COLO668 (cell line): ENCODE data around the gene MOSMO.

Experiments used
- DNase-seq: peaks from one replicate; lab custom pipeline; 2025; ENCODE audit not compliant: unreplicated experiment; lab: John Stamatoyannopoulos, UW

MOSMO gene

GRCh38 chr16:22007509-22008214, at the start of gene MOSMO:
Gene MOSMO, plus strand, starts transcription at chr16:22008111. Its CDS starts 191 bp downstream, at chr16:22008302.
- DNase-seq, result peak; percentile 79

DNA sequence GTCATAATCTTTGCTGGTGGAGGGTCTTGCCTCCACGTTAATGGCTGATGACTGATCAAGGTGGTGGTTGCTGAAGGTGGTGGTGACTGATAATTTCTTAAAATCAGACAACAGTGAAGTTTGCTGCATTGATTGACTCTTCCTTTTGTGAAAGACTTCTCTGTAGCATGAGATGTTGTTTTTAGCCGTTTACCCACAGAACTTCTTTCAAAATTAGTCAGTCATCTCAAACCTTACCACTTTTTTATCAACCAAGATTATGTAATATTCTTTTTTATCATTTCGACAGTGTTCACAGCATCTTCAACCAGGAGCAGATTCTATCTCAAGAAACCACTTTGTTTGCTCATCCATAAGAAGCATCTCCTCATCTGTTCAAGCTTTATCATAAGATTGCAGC, 48.9 kb upstream of the MOSMO start:
- DNase-seq, result no peak

DNA sequence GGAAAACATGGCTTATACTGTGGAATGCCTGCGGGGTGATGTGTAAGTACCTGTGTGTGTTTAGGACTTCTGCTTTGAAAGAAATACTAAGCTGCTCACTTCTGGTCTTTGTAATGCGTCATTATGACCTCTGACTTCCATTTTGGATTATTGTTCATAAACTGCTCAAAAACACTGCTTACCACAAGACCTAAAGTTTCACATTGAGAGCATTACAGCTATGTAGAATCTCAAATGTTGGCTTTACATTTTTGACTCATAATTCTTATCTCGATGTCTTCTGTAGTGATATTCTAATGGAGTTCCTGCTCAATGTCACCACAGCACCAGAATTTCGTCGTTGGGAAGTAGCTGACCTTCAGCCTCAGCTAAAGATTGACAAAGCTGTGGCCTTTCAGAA, 45.4 kb upstream of the MOSMO start:
- no peak for DNase-seq

DNA sequence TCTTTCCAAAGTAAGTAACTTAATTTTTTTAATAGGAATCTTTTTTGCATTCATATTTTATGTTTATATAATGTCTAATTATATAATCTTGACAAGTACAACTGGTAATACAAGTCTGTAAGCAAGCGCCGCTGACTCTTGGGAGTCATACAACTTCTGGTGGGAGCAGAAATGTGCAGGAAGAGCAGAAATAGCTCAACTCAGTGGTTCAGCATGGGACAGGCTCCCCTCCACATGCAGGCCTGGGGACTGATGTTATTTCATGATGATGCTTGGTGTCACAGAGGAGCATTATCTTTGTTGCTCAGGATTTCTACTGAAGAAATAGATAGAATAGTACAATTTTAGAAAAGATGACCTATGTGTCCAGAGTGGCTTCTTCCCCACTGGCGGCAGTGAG, 44.0 kb upstream of the MOSMO start:
- DNase-seq, result no peak

DNA sequence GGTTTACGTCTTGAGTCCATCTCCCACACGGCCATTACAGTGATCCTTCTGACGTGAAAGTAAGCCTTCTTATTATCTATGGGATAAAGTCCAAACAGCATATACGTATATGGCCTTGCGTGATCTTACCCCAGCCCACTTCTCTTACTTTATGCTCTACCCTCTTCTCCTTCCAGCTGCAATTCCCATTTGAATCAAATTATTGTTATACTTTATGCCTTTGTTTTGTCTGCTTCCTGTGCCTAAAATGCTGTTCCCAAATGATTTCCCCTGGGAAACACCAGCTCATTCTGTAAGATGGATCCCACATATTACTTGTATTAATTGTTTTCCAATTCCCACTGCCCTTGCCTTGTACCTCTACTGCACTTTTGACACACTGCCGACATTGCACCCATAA, 43.6 kb upstream of the MOSMO start:
- DNase-seq, result no peak

DNA sequence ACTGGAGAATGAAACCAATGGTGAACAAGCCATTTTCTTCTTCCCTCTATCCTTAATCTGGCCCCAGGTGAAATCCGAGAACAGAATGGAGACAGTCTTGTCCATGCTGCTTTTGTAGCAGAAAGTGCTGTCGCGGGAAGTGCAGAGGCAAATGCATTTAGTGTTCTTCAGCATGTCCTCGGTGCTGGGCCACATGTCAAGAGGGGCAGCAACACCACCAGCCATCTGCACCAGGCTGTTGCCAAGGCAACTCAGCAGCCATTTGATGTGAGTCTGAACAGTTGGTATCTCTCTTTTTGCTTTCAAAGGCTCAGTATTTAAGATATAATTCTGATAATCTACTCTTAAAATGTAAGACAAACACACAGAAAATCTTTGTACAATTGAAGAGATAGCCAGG, 36.1 kb upstream of the MOSMO start:
- no peak for DNase-seq

DNA sequence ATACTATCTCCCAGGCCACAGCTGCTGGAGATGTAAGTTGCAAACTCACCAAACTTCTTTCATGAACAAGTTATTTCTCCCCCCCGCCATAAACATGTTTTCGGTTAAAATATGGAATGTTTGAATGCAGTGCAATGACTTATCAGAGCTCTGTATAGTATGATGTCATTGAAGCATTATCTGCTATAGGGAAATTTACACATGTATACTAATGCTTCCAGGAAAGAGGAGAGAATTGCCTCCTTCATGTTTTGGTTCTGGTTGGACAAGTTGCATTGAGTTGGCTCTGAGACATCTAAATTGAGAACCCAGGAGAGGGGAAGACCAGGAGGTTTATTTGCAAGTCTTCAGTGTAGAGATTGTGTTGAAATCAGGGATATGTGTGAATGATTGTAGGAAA, 34.0 kb upstream of the MOSMO start:
- no peak for DNase-seq

GRCh38 chr16:21980032-21980431, 27.9 kb upstream of the MOSMO start:
- DNase-seq, result no peak

- no peak for DNase-seq
Measured at GRCh38 chr16:21982108-21982507, 25.8 kb upstream of the MOSMO start.

DNA sequence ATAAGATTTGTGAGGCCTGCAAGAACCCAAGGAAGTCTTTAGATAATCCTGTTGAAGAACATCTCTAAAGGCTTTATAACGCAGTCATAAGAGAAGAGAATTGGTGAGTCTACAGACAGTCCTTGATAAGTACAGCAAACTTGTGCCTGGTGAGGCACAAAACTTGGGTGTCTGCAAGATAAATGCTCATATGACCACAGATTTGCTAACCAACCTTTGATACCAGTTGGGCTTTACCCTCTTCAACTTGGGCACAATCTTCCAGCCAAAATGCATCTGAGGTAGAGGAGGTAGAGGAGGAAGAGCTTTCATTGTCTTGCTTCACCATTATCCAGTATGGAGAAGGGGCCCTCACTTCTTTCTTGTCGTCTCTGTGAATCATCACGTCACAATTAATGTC, 23.8 kb upstream of the MOSMO start:
- no peak for DNase-seq

GRCh38 chr16:21985524-21985923, 22.4 kb upstream of the MOSMO start:
- DNase-seq, result no peak

- no peak for DNase-seq
Measured at GRCh38 chr16:21986692-21987246, 21.1 kb upstream of the MOSMO start.

GRCh38 chr16:21987498-21987897, 20.4 kb upstream of the MOSMO start:
- DNase-seq, result no peak

- DNase-seq, result no peak
Measured at GRCh38 chr16:21989133-21989532, 18.8 kb upstream of the MOSMO start.

GRCh38 chr16:21989751-21990150, 18.2 kb upstream of the MOSMO start:
- no peak for DNase-seq

DNA sequence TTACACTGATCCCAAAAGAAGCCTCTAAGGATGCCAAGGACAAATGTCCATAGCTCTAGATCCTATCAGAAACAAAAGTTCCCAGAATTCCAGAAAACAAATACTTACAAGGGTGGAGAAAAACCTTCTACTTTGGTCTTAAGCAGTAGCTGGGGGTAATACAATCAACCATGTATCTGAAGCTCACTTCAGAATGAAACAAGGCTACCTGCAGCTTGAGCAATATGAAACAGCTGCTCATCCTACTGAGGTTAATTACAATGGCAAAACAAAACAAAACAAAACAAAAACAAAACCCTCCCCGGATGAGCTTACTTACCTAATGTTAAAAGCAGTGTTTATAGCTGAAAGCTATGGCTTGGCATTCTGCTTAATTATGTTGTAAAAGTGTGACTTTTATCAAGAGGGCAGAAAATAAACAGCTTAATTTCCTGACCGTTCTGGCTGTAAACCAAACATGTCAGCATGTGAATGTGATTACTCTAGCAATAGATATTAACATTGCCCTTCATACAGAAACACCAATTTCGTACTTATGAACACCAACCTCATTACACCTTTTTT, 17.4 kb upstream of the MOSMO start:
- DNase-seq, result no peak

GRCh38 chr16:21991621-21992020, 16.3 kb upstream of the MOSMO start:
- no peak for DNase-seq

- no peak for DNase-seq
Measured at GRCh38 chr16:21994856-21995465, 12.9 kb upstream of the MOSMO start.

DNA sequence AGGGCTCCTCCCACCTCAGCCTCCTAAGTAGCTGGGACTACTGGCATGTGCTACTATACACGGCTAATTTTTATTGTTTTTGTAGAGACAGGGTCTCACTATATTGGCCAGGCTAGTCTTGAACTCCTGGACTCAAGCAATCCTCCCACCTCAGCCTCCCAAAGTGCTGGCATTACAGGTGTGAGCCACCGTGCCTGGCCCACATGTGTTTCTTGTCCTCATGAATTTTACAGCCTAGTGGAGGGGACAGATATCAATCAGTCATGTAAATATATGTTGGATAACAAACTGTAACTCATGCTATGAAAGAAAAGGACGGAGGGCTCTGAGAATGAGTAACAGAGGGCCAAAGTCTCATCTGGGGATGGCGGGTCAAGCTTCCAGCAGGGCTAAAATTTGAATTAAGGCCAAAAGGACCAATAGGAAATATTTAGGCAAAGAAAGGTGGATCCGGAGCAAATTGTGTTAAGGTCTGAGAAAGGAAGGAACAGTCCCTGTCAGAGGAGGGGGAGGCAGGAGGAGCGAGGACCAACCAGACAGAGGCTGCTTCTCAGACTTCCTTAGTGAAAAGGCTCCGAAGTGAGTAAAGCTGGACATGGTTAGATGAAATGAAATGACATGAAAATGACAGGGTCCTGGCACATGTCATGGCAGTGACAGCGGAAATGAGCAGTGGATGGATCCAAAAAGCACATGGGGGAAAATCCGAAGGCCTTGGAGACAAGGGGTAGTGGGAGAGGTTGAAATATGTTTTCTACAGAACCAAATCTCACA, 10.8 kb upstream of the MOSMO start:
- DNase-seq, result no peak

- no peak for DNase-seq
Measured at GRCh38 chr16:21997697-21998480, 10.0 kb upstream of the MOSMO start.

- DNase-seq, result no peak
Measured at GRCh38 chr16:22001591-22001990, 6.3 kb upstream of the MOSMO start.
